Stimulated activated naive CD8-positive, alpha-beta T cell treated with anti-CD3 and anti-CD28 coated beads, Interleukin-15, Interleukin-2, amounts not matched to agents 100 ng/mL and 50 ng/mL, for 24 hours (primary cell): ENCODE data around the gene KCTD1.

Experiments used
- H3K27ac Mint-ChIP-seq: one replicate; pipeline ENCODE4 v1.8.0; 2021; ENCODE audit warnings: mild to moderate bottlenecking, mixed read lengths
- H3K27me3 Mint-ChIP-seq: one replicate; pipeline ENCODE4 v1.8.0; 2021; ENCODE audit warnings: mixed read lengths
- H3K36me3 Mint-ChIP-seq: one replicate; pipeline ENCODE4 v1.8.0; 2021; ENCODE audit warnings: low read depth, mixed read lengths
- H3K4me1 Mint-ChIP-seq: one replicate; pipeline ENCODE4 v1.8.0; 2021; ENCODE audit warnings: low read depth, mixed read lengths
- H3K4me3 Mint-ChIP-seq: one replicate; pipeline ENCODE4 v1.8.0; 2021; ENCODE audit warnings: mild to moderate bottlenecking, mixed read lengths
- H3K9me3 Mint-ChIP-seq: one replicate; pipeline ENCODE4 v1.8.0; 2021; ENCODE audit warnings: mixed read lengths

Gene KCTD1

GRCh38 chr18:26465431-26465830 is 82.9 kb downstream of the KCTD1 start:
- Mint-ChIP-seq H3K27me3 (no peaks in the 10 kb centered on the region), H3K4me3 (no peak overlapping the region), H3K4me1 (no peaks in the 10 kb centered on the region), H3K27ac (no peak overlapping the region), H3K36me3 (no peaks in the 10 kb centered on the region), H3K9me3 (no peaks in the 10 kb centered on the region)

GRCh38 chr18:26464128-26465011 is 84.0 kb downstream of the KCTD1 start:
- H3K36me3 Mint-ChIP-seq, result no peaks in the 10 kb centered on the region
- no peak overlapping the region for H3K4me3 Mint-ChIP-seq
- no peak overlapping the region for H3K27ac Mint-ChIP-seq
- H3K27me3 Mint-ChIP-seq, result no peaks in the 10 kb centered on the region
- no peaks in the 10 kb centered on the region for H3K9me3 Mint-ChIP-seq
- no peaks in the 10 kb centered on the region for H3K4me1 Mint-ChIP-seq

- H3K4me1 Mint-ChIP-seq, result peaks cover 8% of the 10 kb centered on the region
- H3K4me3 Mint-ChIP-seq, result no peak overlapping the region
- H3K27ac Mint-ChIP-seq, result no peak overlapping the region
- H3K27me3 Mint-ChIP-seq, result no peaks in the 10 kb centered on the region
- H3K9me3 Mint-ChIP-seq, result no peaks in the 10 kb centered on the region
- no peaks in the 10 kb centered on the region for H3K36me3 Mint-ChIP-seq
Measured at GRCh38 chr18:26462355-26462754, 86.0 kb downstream of the KCTD1 start.

- H3K27ac Mint-ChIP-seq, result no peak overlapping the region
Measured at GRCh38 chr18:26461405-26461804, 86.9 kb downstream of the KCTD1 start.

GRCh38 chr18:26460449-26461091 is 87.8 kb downstream of the KCTD1 start:
- no peak overlapping the region for H3K27ac Mint-ChIP-seq

More at GRCh38 chr18:26461405-26461804, 86.9 kb downstream of the KCTD1 start:
- no peaks in the 10 kb centered on the region for H3K9me3 Mint-ChIP-seq
- H3K4me1 Mint-ChIP-seq, result peaks cover 8% of the 10 kb centered on the region
- no peaks in the 10 kb centered on the region for H3K36me3 Mint-ChIP-seq
- no peaks in the 10 kb centered on the region for H3K27me3 Mint-ChIP-seq
- no peak overlapping the region for H3K4me3 Mint-ChIP-seq

GRCh38 chr18:26459884-26460283 is 88.5 kb downstream of the KCTD1 start:
- H3K4me1 Mint-ChIP-seq, result peaks cover 8% of the 10 kb centered on the region
- no peaks in the 10 kb centered on the region for H3K27me3 Mint-ChIP-seq
- no peaks in the 10 kb centered on the region for H3K9me3 Mint-ChIP-seq
- H3K27ac Mint-ChIP-seq, result no peak overlapping the region
- no peak overlapping the region for H3K4me3 Mint-ChIP-seq
- no peaks in the 10 kb centered on the region for H3K36me3 Mint-ChIP-seq

More at GRCh38 chr18:26460449-26461091, 87.8 kb downstream of the KCTD1 start:
- Mint-ChIP-seq H3K4me3 (no peak overlapping the region), H3K4me1 (peaks cover 8% of the 10 kb centered on the region), H3K9me3 (no peaks in the 10 kb centered on the region), H3K36me3 (no peaks in the 10 kb centered on the region), H3K27me3 (no peaks in the 10 kb centered on the region)

GRCh38 chr18:26459340-26459739 is 89.0 kb downstream of the KCTD1 start:
- no peaks in the 10 kb centered on the region for H3K27me3 Mint-ChIP-seq
- no peaks in the 10 kb centered on the region for H3K36me3 Mint-ChIP-seq
- no peak overlapping the region for H3K27ac Mint-ChIP-seq
- no peaks in the 10 kb centered on the region for H3K9me3 Mint-ChIP-seq
- H3K4me1 Mint-ChIP-seq, result peaks cover 8% of the 10 kb centered on the region
- no peak overlapping the region for H3K4me3 Mint-ChIP-seq

GRCh38 chr18:26458526-26459232 is 89.7 kb downstream of the KCTD1 start:
- H3K4me3 Mint-ChIP-seq, result no peak overlapping the region
- no peak overlapping the region for H3K27ac Mint-ChIP-seq
- no peaks in the 10 kb centered on the region for H3K9me3 Mint-ChIP-seq
- no peaks in the 10 kb centered on the region for H3K36me3 Mint-ChIP-seq
- peaks cover 8% of the 10 kb centered on the region for H3K4me1 Mint-ChIP-seq
- no peaks in the 10 kb centered on the region for H3K27me3 Mint-ChIP-seq

GRCh38 chr18:26457611-26458353 is 90.6 kb downstream of the KCTD1 start:
- peaks cover 8% of the 10 kb centered on the region for H3K4me1 Mint-ChIP-seq
- no peaks in the 10 kb centered on the region for H3K9me3 Mint-ChIP-seq
- H3K27me3 Mint-ChIP-seq, result no peaks in the 10 kb centered on the region
- H3K36me3 Mint-ChIP-seq, result no peaks in the 10 kb centered on the region
- H3K4me3 Mint-ChIP-seq, result no peak overlapping the region
- H3K27ac Mint-ChIP-seq, result no peak overlapping the region

- no peaks in the 10 kb centered on the region for H3K27me3 Mint-ChIP-seq
- no peaks in the 10 kb centered on the region for H3K9me3 Mint-ChIP-seq
- H3K4me1 Mint-ChIP-seq, result peaks cover 8% of the 10 kb centered on the region
- H3K36me3 Mint-ChIP-seq, result no peaks in the 10 kb centered on the region
- H3K27ac Mint-ChIP-seq, result no peak overlapping the region
- H3K4me3 Mint-ChIP-seq, result no peak overlapping the region
Measured at GRCh38 chr18:26457195-26457594, 91.2 kb downstream of the KCTD1 start.

- Mint-ChIP-seq H3K4me3 (no peak overlapping the region), H3K9me3 (no peaks in the 10 kb centered on the region), H3K27me3 (no peaks in the 10 kb centered on the region), H3K36me3 (no peaks in the 10 kb centered on the region), H3K27ac (no peak overlapping the region), H3K4me1 (peaks cover 8% of the 10 kb centered on the region)
Measured at GRCh38 chr18:26456070-26456491, 92.3 kb downstream of the KCTD1 start.

GRCh38 chr18:26455639-26456038 is 92.7 kb downstream of the KCTD1 start:
- Mint-ChIP-seq H3K4me3 (no peak overlapping the region), H3K27ac (no peak overlapping the region), H3K4me1 (peaks cover 8% of the 10 kb centered on the region), H3K9me3 (no peaks in the 10 kb centered on the region), H3K27me3 (no peaks in the 10 kb centered on the region), H3K36me3 (no peaks in the 10 kb centered on the region)

- H3K27ac Mint-ChIP-seq, result no peak overlapping the region
- H3K9me3 Mint-ChIP-seq, result no peaks in the 10 kb centered on the region
- no peak overlapping the region for H3K4me3 Mint-ChIP-seq
- no peaks in the 10 kb centered on the region for H3K36me3 Mint-ChIP-seq
- peaks cover 8% of the 10 kb centered on the region for H3K4me1 Mint-ChIP-seq
- no peaks in the 10 kb centered on the region for H3K27me3 Mint-ChIP-seq
Measured at GRCh38 chr18:26454616-26455015, 93.7 kb downstream of the KCTD1 start.

GRCh38 chr18:26454192-26454591 is 94.2 kb downstream of the KCTD1 start:
- no peaks in the 10 kb centered on the region for H3K27me3 Mint-ChIP-seq
- no peaks in the 10 kb centered on the region for H3K36me3 Mint-ChIP-seq
- H3K4me3 Mint-ChIP-seq, result no peak overlapping the region
- peaks cover 8% of the 10 kb centered on the region for H3K4me1 Mint-ChIP-seq
- no peak overlapping the region for H3K27ac Mint-ChIP-seq
- H3K9me3 Mint-ChIP-seq, result no peaks in the 10 kb centered on the region
